GM13977 (cell line): ENCODE results near the gene DPP10.

Experiments used
- DNase-seq: peaks from one replicate; pipeline ENCODE4 v3.0.0; 2012; ENCODE audit warnings: low spot score
- in situ Hi-C: fragments of 300-500 bp; cut with MboI; formaldehyde crosslinking; loops from one replicate; pipeline ENCODE4 v1.12.0; 2022; ENCODE audit warnings: low sequenced_read_pairs, low pct_unique_long_range_greater_than_20kb, mixed read lengths, inconsistent platforms; ENCODE audit not compliant: unreplicated experiment
- TF ChIP-seq, protein P1 (sequence below): IDR thresholded peaks from 2 replicates; pipeline ENCODE4 v1.5.1; 2012; ENCODE audit warnings: mild to moderate bottlenecking, control low read depth; ENCODE audit not compliant: insufficient read depth; ENCODE audit errors: extremely low read depth, missing control alignments

The DPP10 gene

DNA sequence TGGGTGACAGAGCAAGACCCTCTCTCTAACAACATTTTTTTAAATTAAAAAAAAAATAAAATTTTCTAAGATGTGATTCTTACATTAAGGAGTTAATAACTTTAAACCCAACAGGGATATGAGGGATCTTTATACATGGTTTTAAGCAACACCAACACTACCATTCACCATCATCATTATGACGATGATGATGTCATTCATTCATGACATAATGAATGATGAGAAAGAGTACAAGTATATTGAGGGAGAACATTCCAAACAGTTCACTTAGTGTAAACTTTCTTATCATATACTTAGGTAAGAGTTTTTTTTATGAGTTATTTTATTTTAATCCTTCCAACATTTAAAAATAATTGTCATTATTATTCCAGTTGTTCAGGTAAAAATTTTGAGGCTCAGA lies 863.3 kb downstream of the DPP10 start:
- in situ Hi-C loops = no loop called here
- TF ChIP-seq, protein P1, sequence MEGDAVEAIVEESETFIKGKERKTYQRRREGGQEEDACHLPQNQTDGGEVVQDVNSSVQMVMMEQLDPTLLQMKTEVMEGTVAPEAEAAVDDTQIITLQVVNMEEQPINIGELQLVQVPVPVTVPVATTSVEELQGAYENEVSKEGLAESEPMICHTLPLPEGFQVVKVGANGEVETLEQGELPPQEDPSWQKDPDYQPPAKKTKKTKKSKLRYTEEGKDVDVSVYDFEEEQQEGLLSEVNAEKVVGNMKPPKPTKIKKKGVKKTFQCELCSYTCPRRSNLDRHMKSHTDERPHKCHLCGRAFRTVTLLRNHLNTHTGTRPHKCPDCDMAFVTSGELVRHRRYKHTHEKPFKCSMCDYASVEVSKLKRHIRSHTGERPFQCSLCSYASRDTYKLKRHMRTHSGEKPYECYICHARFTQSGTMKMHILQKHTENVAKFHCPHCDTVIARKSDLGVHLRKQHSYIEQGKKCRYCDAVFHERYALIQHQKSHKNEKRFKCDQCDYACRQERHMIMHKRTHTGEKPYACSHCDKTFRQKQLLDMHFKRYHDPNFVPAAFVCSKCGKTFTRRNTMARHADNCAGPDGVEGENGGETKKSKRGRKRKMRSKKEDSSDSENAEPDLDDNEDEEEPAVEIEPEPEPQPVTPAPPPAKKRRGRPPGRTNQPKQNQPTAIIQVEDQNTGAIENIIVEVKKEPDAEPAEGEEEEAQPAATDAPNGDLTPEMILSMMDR = no peak
- DNase-seq = no peak

DNA sequence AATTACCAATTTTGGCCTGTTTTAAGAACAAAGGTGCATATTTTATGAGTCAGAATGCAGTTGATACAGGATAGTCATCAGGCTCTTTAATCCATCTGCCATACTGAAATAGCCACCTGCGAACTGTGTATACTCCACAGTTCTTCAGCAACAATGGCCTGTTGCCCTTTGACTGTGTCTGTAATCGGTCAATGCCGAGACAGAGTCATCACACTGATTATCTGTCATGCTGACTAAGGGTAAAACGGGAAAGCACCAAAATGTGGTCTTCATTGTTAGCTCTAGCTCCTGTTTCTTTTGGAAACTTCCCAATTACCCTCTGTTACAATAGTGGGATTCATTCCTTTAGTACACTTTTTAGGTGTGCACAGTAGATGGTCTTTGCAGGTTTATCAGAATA lies 871.7 kb downstream of the DPP10 start:
- TF ChIP-seq, protein P1 = no peak
- in situ Hi-C loops = no loop called here
- no peak for DNase-seq

DNA sequence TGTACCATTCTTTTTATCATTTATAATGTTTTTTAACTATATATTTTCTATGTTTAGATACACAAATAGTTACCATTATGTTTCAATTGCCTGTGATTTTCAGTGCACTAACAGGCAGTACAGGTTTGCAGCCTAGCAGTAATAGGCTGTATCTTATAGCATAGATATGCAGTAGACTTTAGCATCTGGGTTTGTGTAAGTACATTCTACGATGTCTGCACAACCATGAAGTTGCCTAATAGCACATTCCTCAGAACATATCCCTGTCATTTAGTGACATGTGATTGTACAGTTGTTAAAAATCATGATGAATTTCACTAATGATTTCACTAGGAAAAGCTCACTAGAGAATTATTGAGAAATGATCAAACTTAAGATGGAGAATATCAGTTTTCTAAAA lies 884.6 kb downstream of the DPP10 start:
- no peak for DNase-seq
- TF ChIP-seq, protein P1 = no peak
- in situ Hi-C loops = no loop called here

DNA sequence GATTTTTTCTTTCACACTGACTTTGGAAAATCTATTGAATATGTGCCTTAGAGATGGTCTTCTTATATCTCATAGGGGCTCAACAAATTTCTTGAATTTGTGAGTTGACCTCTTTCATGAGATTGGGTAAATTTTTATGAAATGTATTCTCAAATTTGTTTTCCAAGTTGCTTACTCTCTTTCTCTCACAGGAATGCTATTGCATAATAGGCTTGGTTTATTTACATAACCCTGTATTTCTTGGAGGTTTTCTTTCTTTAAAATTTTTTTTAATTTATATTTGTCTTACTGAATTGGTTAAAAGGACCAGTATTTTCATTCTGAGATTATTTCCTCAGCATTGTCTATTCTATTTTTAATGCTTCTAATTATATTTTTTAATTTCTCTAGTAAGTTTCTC lies 917.1 kb downstream of the DPP10 start:
- TF ChIP-seq, protein P1 = no peak
- no peak for DNase-seq
- in situ Hi-C loops = no loop called here

DNA sequence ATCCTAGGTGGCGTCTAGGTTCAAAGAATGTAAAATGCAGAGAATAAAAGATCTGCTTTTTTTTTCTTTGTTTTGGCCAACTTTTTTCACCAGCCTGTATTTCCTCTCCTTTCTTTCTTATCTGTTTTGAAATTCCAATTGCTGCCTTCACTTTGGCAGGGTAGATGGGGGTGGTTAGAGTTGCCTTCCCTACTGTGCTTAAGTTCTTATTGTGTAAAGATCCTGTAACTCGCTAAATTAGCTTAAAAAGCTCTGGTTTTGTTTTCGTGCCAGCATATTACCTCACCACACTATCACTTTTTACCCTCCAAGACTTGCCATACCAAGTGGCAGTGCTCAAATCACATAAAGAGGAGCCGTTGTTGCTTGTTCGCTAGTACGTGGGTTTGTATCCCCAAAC lies 921.7 kb downstream of the DPP10 start:
- TF ChIP-seq, protein P1 = no peak
- in situ Hi-C loops = no loop called here

DNA sequence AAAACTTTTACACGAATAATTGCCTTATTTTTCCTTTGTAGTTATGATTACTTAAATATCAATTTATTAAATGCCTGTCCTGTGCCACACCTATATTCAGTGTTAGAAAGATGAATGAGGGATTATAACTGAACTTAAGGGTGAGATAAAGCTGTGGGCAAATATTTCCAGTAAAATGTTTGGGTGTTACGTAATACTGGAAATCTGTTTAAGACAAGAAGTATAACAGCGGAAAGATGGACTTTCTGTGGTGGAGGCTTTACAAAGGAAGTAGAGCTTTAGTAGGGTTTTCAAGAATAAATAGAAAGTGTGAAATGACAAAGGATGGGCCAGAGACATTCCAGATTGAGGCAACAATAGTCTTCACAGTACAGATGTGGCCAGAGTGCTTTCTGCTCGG lies 927.0 kb downstream of the DPP10 start:
- in situ Hi-C loops = no loop called here
- no peak for DNase-seq
- TF ChIP-seq, protein P1 = no peak

More for the DNA sequence above, 921.7 kb downstream of the DPP10 start:
- no peak for DNase-seq

DNA sequence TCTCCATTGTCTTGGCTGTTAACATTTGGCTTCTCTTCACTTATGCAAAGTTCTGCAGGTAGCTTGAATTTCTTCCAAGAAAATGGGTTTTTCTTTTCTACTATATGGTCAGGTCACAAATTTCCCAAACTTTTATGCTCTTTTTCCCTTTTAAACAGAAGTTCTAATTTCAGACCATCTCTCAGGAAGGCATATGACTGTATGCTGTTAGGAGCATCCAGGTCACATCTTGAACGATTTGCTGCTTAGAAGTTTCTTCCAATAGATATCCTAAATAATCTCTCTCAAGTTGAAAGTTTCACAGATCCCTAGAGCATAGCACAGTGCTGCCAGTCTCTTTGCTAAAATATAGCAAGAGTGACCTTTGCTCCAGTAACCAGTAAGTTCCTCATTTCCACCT lies 932.5 kb downstream of the DPP10 start:
- no peak for DNase-seq
- in situ Hi-C loops = no loop called here
- TF ChIP-seq, protein P1 = no peak
